ENCODE measurements around the gene PKD1L1.

Gene PKD1L1

DNA sequence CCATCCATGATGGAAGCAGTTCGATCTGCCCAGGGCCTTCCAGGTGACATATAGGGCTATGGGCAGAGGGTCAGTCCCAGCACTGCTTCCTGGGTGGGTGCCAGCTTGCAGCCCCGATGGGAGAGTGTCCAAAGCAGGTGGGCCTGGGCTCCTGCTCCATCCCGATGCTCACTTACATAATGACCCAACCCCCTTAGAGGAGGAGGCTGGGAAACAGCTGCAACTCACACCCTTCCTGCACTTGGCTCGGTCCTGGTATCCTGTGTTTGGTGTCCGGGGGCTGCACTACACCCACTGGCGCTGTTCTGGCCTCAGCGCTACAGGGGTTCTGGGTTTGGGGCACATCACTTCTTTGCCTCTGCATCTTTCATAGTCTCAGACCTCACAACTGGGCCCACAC, 58.5 kb downstream of the PKD1L1 start:
- no peaks in the 10 kb centered on the region for H3K9me3 Mint-ChIP-seq
- no peak overlapping the region for H3K27ac Mint-ChIP-seq
- no peak for DNase-seq
- H3K4me1 Mint-ChIP-seq (ENCODE audit: low read depth), result peaks cover 5% of the 10 kb centered on the region
- H3K27me3 Mint-ChIP-seq, result no peaks in the 10 kb centered on the region
- H3K4me3 Mint-ChIP-seq, result no peak overlapping the region
- H3K36me3 Mint-ChIP-seq (ENCODE audit: low read depth), result no peaks in the 10 kb centered on the region

DNA sequence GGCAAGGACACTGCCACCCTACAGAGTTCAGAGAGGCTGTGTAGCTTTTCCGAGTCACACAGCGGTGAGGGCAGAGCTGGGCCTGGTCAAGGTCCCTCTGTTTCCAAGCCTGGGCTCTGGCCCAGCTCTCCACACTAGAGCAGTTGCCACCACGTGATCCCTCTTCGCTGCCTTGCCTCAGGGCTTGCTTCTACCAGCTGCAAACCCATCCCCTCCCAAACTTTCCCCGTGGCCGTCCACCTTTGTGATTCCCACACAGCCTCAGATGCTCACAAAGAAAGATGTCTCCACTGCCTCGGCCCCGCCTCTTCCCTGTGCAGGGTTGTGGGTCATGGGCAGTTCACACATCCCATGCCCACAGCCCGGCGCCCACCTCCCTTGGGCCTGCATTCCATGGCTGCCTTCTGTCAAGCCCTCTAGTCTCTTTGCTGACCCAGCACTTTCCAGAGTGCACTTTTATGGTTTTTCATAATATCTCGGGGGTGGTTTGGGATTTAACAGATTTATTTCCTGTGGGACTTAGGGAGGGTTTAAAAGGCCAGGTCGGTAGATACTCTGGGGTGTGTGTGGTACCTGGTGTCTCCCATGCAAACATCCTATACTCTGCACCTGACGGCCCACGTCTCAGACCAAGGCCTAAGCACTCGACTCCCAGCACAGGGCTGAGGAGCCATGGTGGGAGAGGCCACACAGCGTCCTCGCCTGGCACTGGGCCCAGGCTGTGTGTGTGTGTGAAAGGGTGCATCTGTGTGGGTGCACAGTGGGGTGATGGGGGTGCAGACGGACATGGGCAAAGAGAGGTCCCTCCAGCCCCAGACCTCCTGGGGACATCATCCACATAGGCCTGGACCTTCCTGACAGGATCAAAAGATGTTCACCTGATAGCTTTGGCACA, 59.6 kb downstream of the PKD1L1 start:
- Mint-ChIP-seq H3K4me1 (ENCODE audit: low read depth) (peaks cover 5% of the 10 kb centered on the region), H3K27ac (no peak overlapping the region), H3K27me3 (no peaks in the 10 kb centered on the region), H3K36me3 (ENCODE audit: low read depth) (no peaks in the 10 kb centered on the region), H3K4me3 (no peak overlapping the region), H3K9me3 (no peaks in the 10 kb centered on the region)
- no peak for DNase-seq

DNA sequence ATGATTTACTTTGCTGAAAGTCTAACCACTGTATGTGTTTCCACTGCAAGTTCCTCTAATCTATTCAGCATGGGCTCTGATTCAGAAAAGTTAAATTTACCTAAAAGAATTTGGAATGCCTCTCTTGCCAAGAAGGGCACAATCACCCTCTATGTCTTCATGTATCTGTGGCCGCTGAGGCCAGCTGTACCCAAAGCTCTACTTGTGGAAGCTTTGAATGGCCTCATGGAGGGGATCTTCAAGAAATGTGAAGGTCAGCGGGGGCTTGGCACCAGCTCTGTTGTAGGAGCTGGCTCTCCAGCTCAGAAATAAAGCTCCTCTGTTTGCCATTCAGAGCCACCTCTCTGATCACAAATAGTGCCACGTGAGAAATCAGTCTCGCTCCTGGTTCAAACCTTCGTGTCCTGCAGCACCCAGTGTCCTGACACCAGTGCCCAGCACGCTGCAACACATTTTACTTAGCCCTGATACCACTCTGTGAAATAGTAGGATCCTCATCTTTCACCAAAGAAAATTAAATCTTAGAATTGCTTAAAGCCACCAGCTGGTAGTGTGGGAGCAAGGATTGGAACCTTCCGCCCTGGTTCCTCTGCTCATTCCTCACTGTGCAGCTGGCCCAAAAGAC, 61.1 kb downstream of the PKD1L1 start:
- Mint-ChIP-seq H3K27ac (no peak overlapping the region), H3K27me3 (no peaks in the 10 kb centered on the region), H3K9me3 (no peaks in the 10 kb centered on the region), H3K36me3 (ENCODE audit: low read depth) (no peaks in the 10 kb centered on the region), H3K4me1 (ENCODE audit: low read depth) (peaks cover 5% of the 10 kb centered on the region), H3K4me3 (no peak overlapping the region)
- no peak for DNase-seq

DNA sequence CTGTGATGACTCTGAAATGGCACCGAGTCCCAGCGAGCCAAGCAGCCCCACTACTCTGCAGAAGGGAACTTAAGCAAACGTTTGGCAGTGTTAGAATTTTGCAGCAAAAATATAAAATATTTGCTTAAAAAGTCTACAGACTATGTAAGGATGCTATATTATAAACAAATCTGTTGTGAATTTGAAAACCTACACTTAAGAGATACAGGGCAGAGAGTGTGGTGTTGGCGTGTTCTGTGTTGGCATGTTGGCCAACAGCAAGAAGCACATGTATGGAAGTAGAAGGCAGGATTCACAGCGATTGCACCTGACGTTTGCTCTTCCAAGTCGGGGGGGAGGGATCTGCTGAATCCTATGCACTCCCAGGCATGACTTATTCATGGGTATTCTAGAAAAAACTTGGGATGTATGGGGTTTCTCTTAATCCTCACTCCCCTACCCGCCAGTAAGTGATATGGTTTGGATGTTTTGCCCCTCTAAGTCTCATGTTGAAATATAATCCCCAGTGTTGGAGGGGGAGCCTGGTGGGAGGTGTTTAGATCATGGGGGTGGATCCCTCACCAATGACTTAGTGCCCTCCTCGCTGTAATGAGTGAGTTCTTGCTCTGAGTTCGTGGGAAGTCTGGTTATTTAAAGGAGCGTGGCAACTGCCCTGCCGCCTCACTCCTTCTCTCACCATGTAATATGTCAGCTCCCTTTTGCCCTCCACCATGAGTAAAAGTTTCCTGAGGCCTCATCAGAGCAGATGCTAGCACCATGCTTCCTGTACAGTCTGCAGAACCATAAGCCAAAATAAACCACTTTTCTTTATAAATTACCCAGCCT, 62.1 kb downstream of the PKD1L1 start:
- no peaks in the 10 kb centered on the region for H3K27me3 Mint-ChIP-seq

DNA sequence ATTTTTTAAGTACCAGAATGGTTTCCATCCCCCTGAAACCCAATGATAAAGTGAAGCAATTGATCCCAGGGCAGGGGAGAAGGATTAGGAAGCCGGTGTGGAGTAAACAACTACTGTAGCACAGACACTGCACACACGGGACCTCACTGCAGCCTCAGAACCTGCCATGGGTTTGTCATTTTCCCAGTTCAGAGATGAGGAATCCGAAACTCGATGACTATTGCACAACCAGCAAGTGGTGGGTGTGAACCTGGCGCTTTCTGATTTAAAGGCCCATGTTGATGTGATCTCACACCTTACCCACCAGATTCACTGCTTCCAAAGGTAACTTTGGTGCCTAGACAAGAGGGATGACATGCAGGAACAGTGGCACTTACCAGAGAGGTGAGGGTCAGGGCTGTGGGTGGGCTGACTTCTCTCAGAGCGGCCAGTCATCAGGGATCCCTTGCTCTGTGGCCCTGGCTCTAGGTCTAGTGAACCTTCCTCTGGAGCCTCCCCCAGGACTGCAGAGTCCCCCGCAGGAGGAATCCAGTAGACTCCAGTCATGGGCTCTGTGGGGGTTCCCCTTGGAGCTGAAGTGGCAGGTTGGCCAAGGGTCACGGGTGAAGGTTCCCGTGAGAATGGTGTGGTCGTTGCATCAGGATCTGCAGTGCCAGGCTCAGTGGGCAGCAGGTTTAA, 62.8 kb downstream of the PKD1L1 start:
- DNase-seq, result no peak
- Mint-ChIP-seq H3K4me3 (no peak overlapping the region), H3K9me3 (no peaks in the 10 kb centered on the region), H3K4me1 (ENCODE audit: low read depth) (peaks cover 5% of the 10 kb centered on the region), H3K27me3 (no peaks in the 10 kb centered on the region), H3K27ac (no peak overlapping the region), H3K36me3 (ENCODE audit: low read depth) (no peaks in the 10 kb centered on the region)

More for the DNA sequence above, 62.1 kb downstream of the PKD1L1 start:
- peaks cover 5% of the 10 kb centered on the region for H3K4me1 Mint-ChIP-seq (ENCODE audit: low read depth)
- H3K4me3 Mint-ChIP-seq, result no peak overlapping the region
- no peaks in the 10 kb centered on the region for H3K36me3 Mint-ChIP-seq (ENCODE audit: low read depth)
- no peak for DNase-seq
- no peaks in the 10 kb centered on the region for H3K9me3 Mint-ChIP-seq
- no peak overlapping the region for H3K27ac Mint-ChIP-seq

GRCh38 chr7:47884675-47885074, 63.6 kb downstream of the PKD1L1 start:
- H3K27me3 Mint-ChIP-seq, result no peaks in the 10 kb centered on the region
- no peak overlapping the region for H3K27ac Mint-ChIP-seq
- no peak for DNase-seq
- H3K4me3 Mint-ChIP-seq, result no peak overlapping the region
- H3K9me3 Mint-ChIP-seq, result no peaks in the 10 kb centered on the region
- no peaks in the 10 kb centered on the region for H3K36me3 Mint-ChIP-seq (ENCODE audit: low read depth)
- peaks cover 5% of the 10 kb centered on the region for H3K4me1 Mint-ChIP-seq (ENCODE audit: low read depth)

GRCh38 chr7:47882635-47883034, 65.6 kb downstream of the PKD1L1 start:
- Mint-ChIP-seq H3K36me3 (ENCODE audit: low read depth) (no peaks in the 10 kb centered on the region), H3K9me3 (no peaks in the 10 kb centered on the region), H3K27ac (no peak overlapping the region), H3K4me3 (no peak overlapping the region), H3K4me1 (ENCODE audit: low read depth) (peaks cover 5% of the 10 kb centered on the region), H3K27me3 (no peaks in the 10 kb centered on the region)
- DNase-seq, result no peak

DNA sequence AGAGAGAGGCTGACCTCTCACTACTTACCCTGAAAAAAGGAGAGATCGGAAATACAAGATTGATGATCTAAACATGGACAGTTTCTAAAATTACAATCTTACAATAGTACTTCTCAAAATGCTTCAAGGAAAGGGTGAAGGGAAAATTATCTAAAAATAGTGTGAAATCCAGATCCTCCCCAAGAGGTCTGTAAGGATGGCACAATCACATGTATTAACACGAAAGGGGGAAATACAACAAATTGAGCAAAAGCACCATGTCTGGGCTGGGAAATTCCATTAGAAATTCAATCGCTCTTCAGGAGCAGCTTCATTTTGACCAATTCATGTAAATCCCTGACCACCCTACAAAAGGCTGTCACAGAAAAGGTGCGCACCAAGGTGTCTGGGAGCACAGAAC, 67.0 kb downstream of the PKD1L1 start:
- H3K4me1 Mint-ChIP-seq (ENCODE audit: low read depth), result peaks cover 5% of the 10 kb centered on the region

DNA sequence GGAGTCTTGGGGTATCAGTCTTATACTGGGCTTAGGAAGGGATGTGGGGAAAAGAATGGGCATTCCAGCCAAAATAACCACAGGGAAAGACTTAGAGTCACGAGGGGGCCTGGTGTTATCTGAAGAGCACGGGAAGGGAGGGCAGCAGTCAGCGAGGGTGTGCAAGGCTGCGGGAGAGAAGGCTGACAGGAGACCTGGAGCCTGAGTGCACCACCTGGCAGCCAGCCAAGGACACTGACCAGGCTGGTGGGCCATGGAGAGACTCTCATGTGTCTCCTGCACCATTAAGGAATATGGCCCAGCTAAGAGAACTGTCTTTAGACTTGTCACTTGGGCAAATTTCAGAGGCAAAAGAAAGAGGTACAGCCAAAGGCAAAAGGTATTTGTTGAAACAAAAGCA, 69.6 kb downstream of the PKD1L1 start:
- Mint-ChIP-seq H3K9me3 (no peaks in the 10 kb centered on the region), H3K4me1 (ENCODE audit: low read depth) (peaks cover 2% of the 10 kb centered on the region), H3K36me3 (ENCODE audit: low read depth) (no peaks in the 10 kb centered on the region), H3K27me3 (no peaks in the 10 kb centered on the region), H3K27ac (no peak overlapping the region), H3K4me3 (no peak overlapping the region)
- DNase-seq, result no peak

More for the DNA sequence above, 67.0 kb downstream of the PKD1L1 start:
- H3K27ac Mint-ChIP-seq, result no peak overlapping the region
- no peaks in the 10 kb centered on the region for H3K36me3 Mint-ChIP-seq (ENCODE audit: low read depth)
- no peaks in the 10 kb centered on the region for H3K27me3 Mint-ChIP-seq
- DNase-seq, result no peak
- no peak overlapping the region for H3K4me3 Mint-ChIP-seq
- H3K9me3 Mint-ChIP-seq, result no peaks in the 10 kb centered on the region

- Mint-ChIP-seq H3K36me3 (ENCODE audit: low read depth) (no peaks in the 10 kb centered on the region), H3K27me3 (no peaks in the 10 kb centered on the region)
Measured at GRCh38 chr7:47877336-47877735, 70.9 kb downstream of the PKD1L1 start.

GRCh38 chr7:47875998-47876744, 72.1 kb downstream of the PKD1L1 start:
- DNase-seq, result no peak
- H3K4me1 Mint-ChIP-seq (ENCODE audit: low read depth), result peaks cover 16% of the 10 kb centered on the region
- no peak overlapping the region for H3K4me3 Mint-ChIP-seq
- no peaks in the 10 kb centered on the region for H3K27me3 Mint-ChIP-seq
- no peaks in the 10 kb centered on the region for H3K36me3 Mint-ChIP-seq (ENCODE audit: low read depth)
- no peak overlapping the region for H3K27ac Mint-ChIP-seq
- no peaks in the 10 kb centered on the region for H3K9me3 Mint-ChIP-seq

More at GRCh38 chr7:47877336-47877735, 70.9 kb downstream of the PKD1L1 start:
- Mint-ChIP-seq H3K27ac (no peak overlapping the region), H3K4me3 (no peak overlapping the region), H3K9me3 (no peaks in the 10 kb centered on the region), H3K4me1 (ENCODE audit: low read depth) (peaks cover 8% of the 10 kb centered on the region)
- DNase-seq, result no peak

GRCh38 chr7:47875406-47875805, 72.9 kb downstream of the PKD1L1 start:
- DNase-seq, result no peak
- no peak overlapping the region for H3K4me3 Mint-ChIP-seq
- peaks cover 22% of the 10 kb centered on the region for H3K4me1 Mint-ChIP-seq (ENCODE audit: low read depth)
- H3K27ac Mint-ChIP-seq, result no peak overlapping the region
- H3K9me3 Mint-ChIP-seq, result no peaks in the 10 kb centered on the region
- H3K36me3 Mint-ChIP-seq (ENCODE audit: low read depth), result no peaks in the 10 kb centered on the region
- H3K27me3 Mint-ChIP-seq, result no peaks in the 10 kb centered on the region

DNA sequence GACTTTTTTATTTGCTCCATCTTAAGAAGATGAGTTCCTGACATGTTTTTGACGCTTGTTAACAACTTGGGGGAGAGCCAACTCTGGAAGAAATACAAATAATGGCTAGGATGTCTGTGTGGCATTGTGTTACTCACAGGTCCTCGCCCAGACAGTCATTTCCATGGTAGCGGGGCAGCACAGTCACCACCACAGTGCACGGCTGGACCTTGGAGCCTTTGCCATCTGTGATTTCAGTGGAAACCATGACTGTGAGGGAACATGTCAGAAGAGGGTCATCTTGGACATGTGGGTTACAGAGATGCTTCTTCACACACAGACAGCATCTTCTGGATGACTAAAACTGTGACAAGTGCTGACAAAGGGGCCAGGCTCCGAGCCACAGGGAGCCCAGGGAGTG, 74.5 kb downstream of the PKD1L1 start:
- DNase-seq, result no peak
- Mint-ChIP-seq H3K4me1 (ENCODE audit: low read depth) (peaks cover 28% of the 10 kb centered on the region), H3K27ac (no peak overlapping the region), H3K36me3 (ENCODE audit: low read depth) (no peaks in the 10 kb centered on the region), H3K27me3 (no peaks in the 10 kb centered on the region), H3K9me3 (no peaks in the 10 kb centered on the region), H3K4me3 (no peak overlapping the region)

- Mint-ChIP-seq H3K27ac (no peak overlapping the region), H3K9me3 (no peaks in the 10 kb centered on the region), H3K36me3 (ENCODE audit: low read depth) (no peaks in the 10 kb centered on the region), H3K4me3 (no peak overlapping the region), H3K4me1 (ENCODE audit: low read depth) (peaks cover 19% of the 10 kb centered on the region), H3K27me3 (no peaks in the 10 kb centered on the region)
- no peak for DNase-seq
Measured at GRCh38 chr7:47867286-47867685, 81.0 kb downstream of the PKD1L1 start.
